K562 (cell line): Measurements from ENCODE around the gene AFF2.

Experiments used
- BACH1 ChIP-seq: fragments of 200-800 bp; sonication (Bioruptor generic); IDR thresholded peaks from 2 replicates; pipeline ENCODE4 v1.6.1; 2016; ENCODE audit warnings: missing genetic modification characterization, missing compliant biosample characterization
- BCL6 ChIP-seq: fragments of 250-450 bp; sonication (Bioruptor Pico); IDR thresholded peaks from 2 replicates; pipeline ENCODE4 v1.4.0; 2020
- CBX5 ChIP-seq: IDR thresholded peaks from 2 replicates; pipeline ENCODE4 v1.6.1; 2014; ENCODE audit warnings: low read depth, borderline replicate concordance
- CHD2 ChIP-seq: IDR thresholded peaks from 2 replicates; pipeline ENCODE4 v1.6.1; 2011; ENCODE audit warnings: low read depth, low read length
- HCFC1 ChIP-seq: IDR thresholded peaks from 2 replicates; pipeline ENCODE4 v1.6.1; 2012; ENCODE audit warnings: low read depth, low read length, improper control_type of control experiment
- ILK ChIP-seq: fragments of 450-650 bp; IDR thresholded peaks from 2 replicates; pipeline ENCODE4 v1.6.1; 2016; ENCODE audit warnings: missing genetic modification characterization, low read depth, mild to moderate bottlenecking, missing compliant biosample characterization, moderate library complexity, borderline replicate concordance
- RUNX1 ChIP-seq: sonication (generic); IDR thresholded peaks from 2 replicates; pipeline ENCODE4 v1.6.1; 2016; ENCODE audit warnings: antibody characterized with exemption, low read depth
- TF ChIP-seq, protein P1 (sequence below), 3 experiments: IDR thresholded peaks in 2 of 3; conservative IDR thresholded peaks in 1 of 3; 2 replicates each; pipeline ENCODE4 v1.5.1; 2011 to 2012; ENCODE audit warnings: low read length in 3 of 3, mild to moderate bottlenecking in 3 of 3, control low read depth in 2 of 3, improper control_type of control experiment in 1 of 3, inconsistent platforms in 1 of 3, low read depth in 1 of 3, mixed read lengths in 1 of 3, moderate library complexity in 1 of 3; ENCODE audit not compliant: insufficient read depth in 2 of 3
- TF ChIP-seq, protein P2 (sequence below), 3 experiments: fragments of 200-800 bp in 1 of 3; fragments of 250-450 bp in 1 of 3; fragments of 450-650 bp in 1 of 3; sonication (Bioruptor Pico) in 1 of 3; sonication (Bioruptor generic) in 1 of 3; formaldehyde crosslinking in 1 of 3; IDR thresholded peaks; 2 replicates each; pipeline versions ENCODE4 v1.6.1 to v1.8.0; 2016 to 2022; ENCODE audit warnings: mild to moderate bottlenecking in 2 of 3, missing genetic modification characterization in 2 of 3, missing compliant biosample characterization in 1 of 3, moderate library complexity in 1 of 3

DNA sequence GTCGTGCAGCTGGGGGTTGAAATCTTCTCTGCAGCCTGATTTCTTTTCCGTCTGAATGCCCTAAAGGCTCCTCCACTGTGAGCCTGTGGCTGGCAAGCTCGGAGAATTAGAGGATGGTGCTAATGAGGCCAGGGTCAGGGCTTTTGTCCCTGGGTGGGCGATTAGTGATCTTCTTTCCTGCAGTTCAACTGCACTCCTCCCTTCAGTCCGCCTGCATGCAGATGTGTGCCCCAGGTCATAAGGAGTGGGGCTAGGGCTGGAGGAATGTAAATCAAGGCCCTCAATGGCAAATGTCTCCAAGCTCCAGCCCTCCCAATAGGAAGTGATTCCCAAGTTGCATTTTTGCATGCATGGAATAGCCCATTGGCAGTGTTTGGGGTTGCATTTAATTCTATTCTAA, 405.0 kb downstream of the AFF2 start:
- TF ChIP-seq BCL6 (no peak), ILK (tag) (no peak), CHD2 (no peak), BACH1 (tag) (no peak), HCFC1 (no peak), RUNX1 (no peak), CBX5 (no peak)
- TF ChIP-seq, protein P1, sequence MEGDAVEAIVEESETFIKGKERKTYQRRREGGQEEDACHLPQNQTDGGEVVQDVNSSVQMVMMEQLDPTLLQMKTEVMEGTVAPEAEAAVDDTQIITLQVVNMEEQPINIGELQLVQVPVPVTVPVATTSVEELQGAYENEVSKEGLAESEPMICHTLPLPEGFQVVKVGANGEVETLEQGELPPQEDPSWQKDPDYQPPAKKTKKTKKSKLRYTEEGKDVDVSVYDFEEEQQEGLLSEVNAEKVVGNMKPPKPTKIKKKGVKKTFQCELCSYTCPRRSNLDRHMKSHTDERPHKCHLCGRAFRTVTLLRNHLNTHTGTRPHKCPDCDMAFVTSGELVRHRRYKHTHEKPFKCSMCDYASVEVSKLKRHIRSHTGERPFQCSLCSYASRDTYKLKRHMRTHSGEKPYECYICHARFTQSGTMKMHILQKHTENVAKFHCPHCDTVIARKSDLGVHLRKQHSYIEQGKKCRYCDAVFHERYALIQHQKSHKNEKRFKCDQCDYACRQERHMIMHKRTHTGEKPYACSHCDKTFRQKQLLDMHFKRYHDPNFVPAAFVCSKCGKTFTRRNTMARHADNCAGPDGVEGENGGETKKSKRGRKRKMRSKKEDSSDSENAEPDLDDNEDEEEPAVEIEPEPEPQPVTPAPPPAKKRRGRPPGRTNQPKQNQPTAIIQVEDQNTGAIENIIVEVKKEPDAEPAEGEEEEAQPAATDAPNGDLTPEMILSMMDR (IDR thresholded peaks at IDR 0.05 in 2 of 3, conservative IDR thresholded peaks at IDR 0.05 in 1 of 3; ENCODE audit: insufficient read depth in 2 of 3, low read depth in 1 of 3, low read length in 3 of 3), result no peak
- TF ChIP-seq, protein P2, sequence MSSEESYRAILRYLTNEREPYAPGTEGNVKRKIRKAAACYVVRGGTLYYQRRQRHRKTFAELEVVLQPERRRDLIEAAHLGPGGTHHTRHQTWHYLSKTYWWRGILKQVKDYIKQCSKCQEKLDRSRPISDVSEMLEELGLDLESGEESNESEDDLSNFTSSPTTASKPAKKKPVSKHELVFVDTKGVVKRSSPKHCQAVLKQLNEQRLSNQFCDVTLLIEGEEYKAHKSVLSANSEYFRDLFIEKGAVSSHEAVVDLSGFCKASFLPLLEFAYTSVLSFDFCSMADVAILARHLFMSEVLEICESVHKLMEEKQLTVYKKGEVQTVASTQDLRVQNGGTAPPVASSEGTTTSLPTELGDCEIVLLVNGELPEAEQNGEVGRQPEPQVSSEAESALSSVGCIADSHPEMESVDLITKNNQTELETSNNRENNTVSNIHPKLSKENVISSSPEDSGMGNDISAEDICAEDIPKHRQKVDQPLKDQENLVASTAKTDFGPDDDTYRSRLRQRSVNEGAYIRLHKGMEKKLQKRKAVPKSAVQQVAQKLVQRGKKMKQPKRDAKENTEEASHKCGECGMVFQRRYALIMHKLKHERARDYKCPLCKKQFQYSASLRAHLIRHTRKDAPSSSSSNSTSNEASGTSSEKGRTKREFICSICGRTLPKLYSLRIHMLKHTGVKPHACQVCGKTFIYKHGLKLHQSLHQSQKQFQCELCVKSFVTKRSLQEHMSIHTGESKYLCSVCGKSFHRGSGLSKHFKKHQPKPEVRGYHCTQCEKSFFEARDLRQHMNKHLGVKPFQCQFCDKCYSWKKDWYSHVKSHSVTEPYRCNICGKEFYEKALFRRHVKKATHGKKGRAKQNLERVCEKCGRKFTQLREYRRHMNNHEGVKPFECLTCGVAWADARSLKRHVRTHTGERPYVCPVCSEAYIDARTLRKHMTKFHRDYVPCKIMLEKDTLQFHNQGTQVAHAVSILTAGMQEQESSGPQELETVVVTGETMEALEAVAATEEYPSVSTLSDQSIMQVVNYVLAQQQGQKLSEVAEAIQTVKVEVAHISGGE (CRISPR knock-in tag; IDR thresholded peaks at IDR 0.05), result no peak
